AG04449 (cell line): ENCODE measurements around the gene THRB.

Experiments
- CTCF ChIA-PET: fragments of 350-600 bp; formaldehyde crosslinking; extraction: SDS; loops from one replicate; lab custom pipeline; 2021; ENCODE audit warnings: antibody characterized with exemption; lab: Yijun Ruan, JAX
- POLR2A ChIA-PET: fragments of 400-600, 350-600 bp; formaldehyde crosslinking; extraction: SDS; loops from one replicate; lab custom pipeline; 2020; ENCODE audit warnings: antibody characterized with exemption, inconsistent platforms; lab: Yijun Ruan, JAX
- DNase-seq: peaks from one replicate; pipeline ENCODE4 v3.0.0-alpha.2; 2010; ENCODE audit warnings: low read depth, low spot score
- H3K4me3 ChIP-seq: 2 replicates; pipeline ENCODE4 v1.5.1; 2011; ENCODE audit warnings: low read depth, mild to moderate bottlenecking, control low read depth, low read length
- TF ChIP-seq, protein P1 (sequence below): IDR thresholded peaks from one replicate; pipeline ENCODE4 v1.5.1; 2011; ENCODE audit warnings: mild to moderate bottlenecking, moderate library complexity, low read length, control low read depth, inconsistent platforms; ENCODE audit not compliant: insufficient read depth; ENCODE audit errors: missing control alignments

Gene THRB

DNA sequence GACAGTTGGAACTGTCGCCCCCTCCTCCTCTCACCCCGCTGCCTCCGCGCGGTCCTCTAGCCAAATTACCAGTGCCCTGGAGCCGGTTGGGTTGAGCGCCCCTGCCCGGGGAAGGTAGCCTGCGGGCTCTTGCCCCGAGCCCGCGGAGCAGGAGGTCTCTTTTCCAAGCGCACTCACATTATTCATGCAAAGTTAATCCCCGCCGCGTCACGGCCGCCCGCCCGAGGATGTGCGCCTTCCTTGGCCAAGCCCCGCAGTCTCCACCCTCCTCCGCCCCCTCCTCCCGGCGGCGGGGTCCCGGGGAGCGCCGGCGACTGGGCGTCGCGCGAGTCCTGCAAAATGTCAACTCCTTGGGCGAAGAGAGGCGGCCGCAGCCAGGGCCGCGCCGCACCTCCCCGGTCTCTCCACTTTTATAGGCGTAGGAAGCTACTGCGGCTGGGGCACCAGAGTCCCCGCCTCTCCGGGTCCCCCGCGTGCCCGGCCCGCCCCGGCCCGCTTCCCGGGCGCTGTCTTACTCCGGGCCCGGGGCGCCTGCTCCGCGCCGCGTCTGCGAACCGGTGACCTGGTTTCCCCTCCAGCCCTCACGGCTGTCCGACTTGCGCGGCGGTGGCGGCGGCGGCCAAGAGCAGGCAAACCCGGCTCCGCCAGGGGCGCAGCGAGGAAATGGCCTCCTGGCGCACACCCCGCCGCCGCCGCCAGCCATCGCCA lies at the start of gene THRB:
Gene THRB, minus strand, starts transcription at position 233 of the 708 bp plus-strand sequence.
- TF ChIP-seq, protein P1, sequence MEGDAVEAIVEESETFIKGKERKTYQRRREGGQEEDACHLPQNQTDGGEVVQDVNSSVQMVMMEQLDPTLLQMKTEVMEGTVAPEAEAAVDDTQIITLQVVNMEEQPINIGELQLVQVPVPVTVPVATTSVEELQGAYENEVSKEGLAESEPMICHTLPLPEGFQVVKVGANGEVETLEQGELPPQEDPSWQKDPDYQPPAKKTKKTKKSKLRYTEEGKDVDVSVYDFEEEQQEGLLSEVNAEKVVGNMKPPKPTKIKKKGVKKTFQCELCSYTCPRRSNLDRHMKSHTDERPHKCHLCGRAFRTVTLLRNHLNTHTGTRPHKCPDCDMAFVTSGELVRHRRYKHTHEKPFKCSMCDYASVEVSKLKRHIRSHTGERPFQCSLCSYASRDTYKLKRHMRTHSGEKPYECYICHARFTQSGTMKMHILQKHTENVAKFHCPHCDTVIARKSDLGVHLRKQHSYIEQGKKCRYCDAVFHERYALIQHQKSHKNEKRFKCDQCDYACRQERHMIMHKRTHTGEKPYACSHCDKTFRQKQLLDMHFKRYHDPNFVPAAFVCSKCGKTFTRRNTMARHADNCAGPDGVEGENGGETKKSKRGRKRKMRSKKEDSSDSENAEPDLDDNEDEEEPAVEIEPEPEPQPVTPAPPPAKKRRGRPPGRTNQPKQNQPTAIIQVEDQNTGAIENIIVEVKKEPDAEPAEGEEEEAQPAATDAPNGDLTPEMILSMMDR, result peak; percentile 35
- ChIA-PET POLR2A (no interaction called here), CTCF (no interaction called here)
- H3K4me3 ChIP-seq, result peak within 1 kb of the TSS; percentile 46
- no peak for DNase-seq

DNA sequence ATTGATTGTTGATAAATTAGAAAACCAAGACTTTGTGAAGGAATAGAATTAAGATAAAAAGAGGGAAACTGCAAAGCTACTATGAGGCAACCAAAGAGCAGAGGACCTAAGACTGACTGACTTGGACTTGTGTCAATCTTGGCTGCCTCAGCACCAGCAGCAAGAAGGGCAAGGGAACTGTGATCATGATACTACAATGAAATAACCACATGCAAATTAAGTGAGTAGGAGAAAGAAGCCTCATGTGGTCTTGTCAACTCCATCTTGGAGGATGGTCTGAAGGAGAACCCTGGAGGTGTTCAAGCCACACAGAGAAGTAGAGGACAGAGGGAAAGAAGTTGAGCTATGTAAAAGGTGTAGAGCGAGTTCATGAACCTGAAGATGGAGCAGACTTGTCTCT lies 47.3 kb upstream of the THRB start:
- ChIA-PET CTCF (interaction anchor here (0.5 kb wide), 1 partner anchor 814 kb away, joined by 3 read pairs; no protein-coding TSS in a partner anchor), POLR2A (no interaction called here)
- TF ChIP-seq, protein P1, result no peak
- no peak for DNase-seq
- no peak overlapping the region for H3K4me3 ChIP-seq

DNA sequence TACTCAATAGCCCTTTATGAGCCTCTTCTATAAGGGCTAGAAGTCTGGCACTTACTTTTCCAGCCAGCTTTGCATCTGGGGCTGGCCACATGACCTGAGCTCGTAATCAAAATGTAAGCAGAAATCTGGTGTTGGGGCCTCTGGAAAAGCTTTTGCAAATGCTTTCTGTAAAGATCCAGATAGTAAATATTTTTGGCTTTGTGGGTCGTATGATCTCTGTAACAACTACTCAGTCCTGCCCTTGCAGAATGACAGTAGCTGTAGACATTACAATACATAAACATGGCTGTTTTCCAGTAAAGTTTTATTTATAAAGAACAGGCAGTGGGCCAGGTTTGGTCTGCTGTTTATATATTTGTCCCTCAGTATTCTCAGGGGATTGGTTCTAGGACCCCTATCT lies 46.2 kb upstream of the THRB start:
- POLR2A ChIA-PET, result no interaction called here
- CTCF ChIA-PET, result no interaction called here
- H3K4me3 ChIP-seq, result no peak overlapping the region
- TF ChIP-seq, protein P1, result no peak
- no peak for DNase-seq

DNA sequence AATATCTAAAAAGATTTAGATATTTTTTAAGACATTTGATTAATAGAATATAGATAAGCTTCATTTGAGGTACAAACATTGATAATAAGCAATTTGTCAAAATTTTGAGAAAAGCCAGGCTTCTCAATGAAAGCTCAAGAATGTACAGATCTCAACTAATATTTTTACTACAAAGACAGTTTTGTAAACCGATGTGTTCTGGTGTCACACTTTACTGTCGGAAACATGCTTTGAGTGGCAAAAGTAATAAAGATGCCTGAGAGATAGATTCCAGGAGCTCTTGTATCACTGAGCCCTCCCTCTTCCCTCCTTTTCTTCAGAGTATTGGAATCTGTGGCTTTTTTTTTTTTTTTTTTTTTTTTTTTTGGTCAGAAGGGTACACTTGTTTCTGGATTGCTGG lies 45.0 kb upstream of the THRB start:
- CTCF ChIA-PET, result no interaction called here
- TF ChIP-seq, protein P1, result no peak

DNA sequence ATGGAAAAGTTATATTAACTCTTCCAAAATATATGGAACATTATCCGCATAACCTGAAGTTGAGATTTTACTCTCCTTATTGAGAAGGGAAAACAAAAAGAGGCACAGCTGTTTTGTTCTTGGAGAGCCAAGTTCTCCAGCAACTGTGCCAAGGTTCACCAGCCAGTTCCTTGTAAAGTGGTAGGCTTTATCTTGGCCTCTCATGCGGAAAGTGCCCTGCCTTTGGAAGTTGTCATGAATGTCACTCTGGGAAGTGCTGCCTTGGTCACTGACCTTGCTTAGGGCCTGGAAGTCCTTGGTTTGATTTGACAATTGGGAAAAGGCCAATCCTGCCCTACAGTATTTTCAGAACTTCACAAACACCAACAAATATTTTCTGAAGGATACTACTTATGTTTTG lies 44.2 kb upstream of the THRB start:
- TF ChIP-seq, protein P1, result no peak
- no peak for DNase-seq
- no peak overlapping the region for H3K4me3 ChIP-seq
- POLR2A ChIA-PET, result no interaction called here
- CTCF ChIA-PET, result no interaction called here

More for the DNA sequence above, 45.0 kb upstream of the THRB start:
- DNase-seq, result no peak
- H3K4me3 ChIP-seq, result no peak overlapping the region
- POLR2A ChIA-PET, result no interaction called here

DNA sequence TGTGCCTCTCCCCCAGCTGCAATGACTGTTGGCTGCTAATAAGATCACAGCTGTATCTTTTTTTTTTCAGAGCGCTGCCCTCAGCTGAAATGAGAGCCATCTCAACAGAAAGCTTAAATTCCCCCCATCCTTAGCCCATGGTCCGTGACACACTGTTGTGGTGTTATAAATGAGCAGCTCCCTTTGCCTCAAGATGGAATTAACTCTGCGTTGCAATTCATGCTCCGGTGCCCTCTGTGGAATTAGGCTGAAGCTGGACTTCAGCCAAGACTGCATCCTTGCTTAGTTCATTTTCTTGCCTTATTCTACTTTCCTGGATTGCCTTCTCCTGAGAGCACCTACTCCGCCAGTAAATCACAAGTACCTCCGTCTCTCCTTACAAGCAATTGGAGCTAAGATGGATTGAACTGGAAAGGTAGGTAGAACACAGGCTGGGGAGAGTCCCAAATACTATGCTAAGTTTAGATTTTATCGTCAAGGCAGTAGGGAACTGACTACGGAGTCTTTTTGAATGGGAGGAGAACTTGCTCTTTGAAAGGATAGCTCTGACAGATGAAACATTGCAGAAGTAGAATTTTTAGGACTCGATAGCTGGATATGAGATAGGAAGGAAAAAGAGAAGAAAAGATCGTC lies 39.0 kb upstream of the THRB start:
- ChIA-PET POLR2A (no interaction called here), CTCF (no interaction called here)
- no peak for DNase-seq
- TF ChIP-seq, protein P1, result no peak
- H3K4me3 ChIP-seq, result no peak overlapping the region
